ENCODE results near the gene GPD2.
A peak's percentile ranks its signal among the peaks of the same experiment; 100 is the strongest.

Gene GPD2

DNA sequence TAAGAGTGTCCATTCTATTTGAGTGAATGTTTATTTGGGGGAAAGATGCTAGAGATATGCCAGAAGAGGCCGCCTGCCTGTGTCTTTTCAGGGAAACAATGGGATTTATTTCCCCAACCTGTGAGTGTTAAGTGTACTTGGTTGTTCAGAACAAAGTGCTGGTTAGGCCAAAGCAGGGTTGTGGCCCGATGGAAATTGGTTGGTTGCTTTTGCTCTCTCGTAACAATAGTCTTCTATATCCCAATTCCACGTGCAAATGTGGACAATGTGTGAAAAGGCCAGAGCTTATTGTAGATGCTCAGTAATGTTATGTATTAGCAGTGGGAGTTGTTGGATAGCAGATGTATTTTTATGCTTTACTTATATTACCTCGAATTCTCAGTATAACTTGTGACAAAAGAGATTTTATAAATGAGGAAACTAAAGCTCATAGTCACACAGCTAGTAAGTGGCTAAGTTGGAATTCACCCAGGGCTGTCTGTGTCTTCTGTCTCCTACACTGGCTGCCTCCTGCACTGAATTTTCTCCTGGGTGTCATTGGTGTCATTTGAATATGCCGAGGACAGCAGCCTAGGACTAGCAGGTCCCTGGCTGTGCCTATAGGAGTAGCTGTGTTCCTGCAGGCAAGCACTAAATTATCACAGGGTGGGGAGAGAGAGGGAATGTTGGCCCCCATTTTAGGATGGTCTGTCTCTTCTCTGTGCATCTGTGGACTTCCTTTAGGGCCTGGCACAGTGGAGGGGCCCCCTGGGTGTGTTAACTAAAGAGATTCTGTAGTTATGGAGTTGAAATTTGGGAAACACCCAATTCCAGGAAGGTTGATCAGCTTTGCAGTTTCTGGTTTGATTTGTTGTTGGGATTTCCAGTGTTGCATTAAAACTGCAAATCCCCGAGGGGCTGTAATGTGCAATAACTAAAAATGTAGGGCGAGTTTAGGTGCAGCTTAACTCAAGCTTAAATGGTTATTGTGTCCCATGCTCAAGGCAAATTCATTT, 21.6 kb downstream of the GPD2 start:
- Histone ChIP-seq H3K27ac (no peak overlapping the region), H3K27me3 (no peaks in the 10 kb centered on the region), H3K4me2 (peak overlapping the region in 4 of 11 experiments; percentile 2 to 21 (median 9); a peak in 6 of 22 replicates), H3K4me1 (peaks cover 8 to 30% (median 12%) of the 10 kb centered on the region in 10 experiments; a peak in 19 of 20 replicates), H3K9me3 (replicated peaks in 1 of 11) (peaks cover 5 to 27% (median 18%) of the 10 kb centered on the region in 11 experiments; a peak in 19 of 22 replicates), H3K9ac (no peak overlapping the region), H3K36me3 (peaks cover 0 to 10% (median 0%) of the 10 kb centered on the region in 11 experiments; a peak in 1 of 22 replicates), H4K20me1 (peaks cover 9 to 54% (median 24%) of the 10 kb centered on the region in 11 experiments; a peak in 15 of 22 replicates), H3K4me3 (no peak overlapping the region)
- TF ChIP-seq Cebpa-rat (IDR thresholded peaks at IDR 0.05): no peak

DNA sequence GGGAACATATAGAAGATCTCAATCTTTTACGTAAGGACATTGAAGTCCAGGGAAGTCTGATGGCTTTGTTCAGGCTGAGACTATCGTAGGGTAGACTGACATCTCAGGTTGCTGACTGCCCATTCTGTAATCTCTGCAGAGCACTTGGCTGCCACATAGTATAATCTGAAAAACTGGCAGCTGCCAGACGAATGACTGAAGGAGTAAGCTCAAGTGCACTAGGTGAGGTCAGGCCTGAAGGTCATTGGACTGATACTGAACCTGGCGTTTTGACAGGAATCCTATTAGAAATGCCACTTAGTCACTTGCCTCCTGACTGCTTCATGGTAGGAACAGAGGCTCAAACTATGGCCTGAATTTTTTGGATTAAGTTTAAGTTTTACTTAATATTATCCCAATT, 23.5 kb downstream of the GPD2 start:
- no peak overlapping the region for H3K9ac ChIP-seq

DNA sequence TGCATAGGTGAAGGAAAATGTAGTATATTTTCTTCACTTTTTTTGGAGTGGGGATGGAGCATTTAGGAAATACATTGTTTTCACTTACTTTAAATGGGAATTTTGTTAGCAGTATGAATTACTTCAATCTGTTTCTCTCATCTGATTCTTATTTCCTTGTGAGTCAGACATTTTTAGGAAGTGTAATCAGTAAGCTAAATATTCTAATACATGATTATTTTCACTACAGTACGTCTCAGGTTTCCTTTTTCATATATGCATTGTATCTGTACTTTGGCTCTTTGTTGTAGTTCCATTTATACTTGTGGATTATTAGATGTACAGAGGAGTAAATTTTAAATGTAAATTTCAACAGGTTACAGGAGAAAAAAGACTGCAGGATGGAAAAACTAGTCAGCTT, 27.9 kb downstream of the GPD2 start:
- peaks cover 0 to 6% (median under 1%) of the 10 kb centered on the region in 11 experiments; a peak in 3 of 22 replicates for H3K9me3 ChIP-seq (replicated peaks in 1 of 11)
- H3K4me2 ChIP-seq: peak overlapping the region in 5 of 11 experiments; percentile 11 to 68 (median 52); a peak in 7 of 22 replicates
- peaks cover 0 to 35% (median 2%) of the 10 kb centered on the region in 10 experiments; a peak in 9 of 20 replicates for H3K4me1 ChIP-seq
- H3K27ac ChIP-seq: peak overlapping the region in 4 of 11 experiments; percentile 23 to 41 (median 31); a peak in 4 of 22 replicates
- no peak overlapping the region for H3K4me3 ChIP-seq
- peaks cover 0 to 25% (median 3%) of the 10 kb centered on the region in 11 experiments; a peak in 5 of 22 replicates for H4K20me1 ChIP-seq
- peaks cover 0 to 7% (median 0%) of the 10 kb centered on the region in 11 experiments; a peak in 3 of 22 replicates for H3K36me3 ChIP-seq
- no peak for TF ChIP-seq Cebpa-rat (IDR thresholded peaks at IDR 0.05)
- H3K9ac ChIP-seq: no peak overlapping the region
- no peaks in the 10 kb centered on the region for H3K27me3 ChIP-seq

More for the DNA sequence above, 23.5 kb downstream of the GPD2 start:
- H3K4me1 ChIP-seq: peaks cover 9 to 46% (median 15%) of the 10 kb centered on the region in 10 experiments
- TF ChIP-seq Cebpa-rat (IDR thresholded peaks at IDR 0.05): no peak
- peaks cover 0 to 6% (median 0%) of the 10 kb centered on the region in 11 experiments; a peak in 1 of 22 replicates for H3K36me3 ChIP-seq
- H3K4me2 ChIP-seq: no peak overlapping the region
- no peak overlapping the region for H3K27ac ChIP-seq
- peaks cover 0 to 10% (median 3%) of the 10 kb centered on the region in 11 experiments; a peak in 6 of 22 replicates for H3K9me3 ChIP-seq (replicated peaks in 1 of 11)
- no peak overlapping the region for H3K4me3 ChIP-seq
- H4K20me1 ChIP-seq: peaks cover 6 to 54% (median 24%) of the 10 kb centered on the region in 11 experiments; a peak in 15 of 22 replicates
- H3K27me3 ChIP-seq: no peaks in the 10 kb centered on the region

DNA sequence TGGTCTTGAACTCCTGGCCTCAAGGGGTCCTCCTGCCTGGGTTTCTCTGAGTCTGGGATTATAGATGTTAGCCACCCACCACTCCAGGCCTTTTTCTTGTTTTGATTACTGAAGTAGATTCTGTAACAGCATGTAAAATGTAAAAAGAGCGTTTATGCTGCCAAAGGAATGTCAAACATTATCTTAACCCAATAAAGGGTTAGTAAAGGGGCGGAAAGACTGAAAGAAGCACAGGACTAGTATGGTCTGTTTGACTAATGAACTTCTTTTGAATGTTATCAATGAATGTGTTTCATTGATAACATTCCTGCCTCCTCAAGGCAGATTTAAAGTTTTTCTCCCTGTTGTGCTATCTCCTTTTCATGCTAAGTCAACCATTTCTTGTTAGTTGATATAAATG, 29.4 kb downstream of the GPD2 start:
- Histone ChIP-seq H3K9ac (no peak overlapping the region), H3K4me2 (peak overlapping the region in 2 of 11 experiments; percentile 66 to 68; a peak in 1 of 22 replicates), H4K20me1 (peaks cover 0 to 11% (median 0%) of the 10 kb centered on the region in 11 experiments; a peak in 5 of 22 replicates), H3K36me3 (peaks cover 0 to 11% (median 5%) of the 10 kb centered on the region in 11 experiments; a peak in 3 of 22 replicates), H3K4me1 (peaks cover 0 to 40% (median 2%) of the 10 kb centered on the region in 10 experiments; a peak in 9 of 20 replicates), H3K27me3 (no peaks in the 10 kb centered on the region), H3K27ac (peak overlapping the region in 1 of 11 experiments; percentile 41; a peak in 1 of 22 replicates), H3K4me3 (no peak overlapping the region), H3K9me3 (replicated peaks in 1 of 11) (peaks cover 0 to 12% (median 4%) of the 10 kb centered on the region in 11 experiments; a peak in 5 of 22 replicates)
- TF ChIP-seq Cebpa-rat (IDR thresholded peaks at IDR 0.05): no peak

DNA sequence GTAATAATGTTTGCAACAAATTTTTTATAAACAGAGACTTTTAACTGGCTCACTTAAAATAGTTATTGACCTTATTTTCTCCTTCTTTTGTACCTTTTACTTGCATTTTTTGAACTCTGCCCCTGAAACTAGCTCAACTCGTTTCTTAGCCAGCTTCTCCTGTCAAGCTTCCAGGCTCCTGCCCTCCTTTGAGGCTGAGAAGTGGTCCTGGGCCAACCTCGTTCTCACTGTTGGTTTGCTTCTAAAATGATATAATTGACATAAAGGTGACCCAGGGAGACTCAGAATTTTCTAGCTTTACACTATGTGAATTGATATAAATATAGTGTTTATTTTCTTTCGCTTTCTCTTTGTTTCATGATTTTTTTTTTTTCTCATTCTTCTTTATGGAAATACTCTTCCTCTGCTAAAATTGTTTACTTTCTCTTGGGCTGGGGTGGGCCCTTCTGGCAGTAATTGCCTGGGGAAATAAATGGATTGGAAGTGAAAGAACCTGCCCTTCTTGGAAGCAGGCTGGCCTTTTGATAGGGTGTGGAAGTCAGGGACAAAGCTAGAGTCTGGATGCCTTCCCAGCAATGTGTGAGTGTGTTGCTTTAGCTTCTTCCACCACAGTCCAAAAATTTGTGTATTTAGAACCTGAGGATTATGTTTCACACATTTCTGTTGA, 30.7 kb downstream of the GPD2 start:
- Histone ChIP-seq H3K4me1 (peaks cover 0 to 51% (median 4%) of the 10 kb centered on the region in 10 experiments; a peak in 10 of 20 replicates), H3K4me3 (no peak overlapping the region), H3K27ac (no peak overlapping the region), H3K36me3 (peaks cover 0 to 11% (median 4%) of the 10 kb centered on the region in 11 experiments; a peak in 3 of 22 replicates), H3K9ac (no peak overlapping the region), H3K9me3 (replicated peaks in 1 of 11) (peaks cover 0 to 12% (median 4%) of the 10 kb centered on the region in 11 experiments; a peak in 5 of 22 replicates), H3K27me3 (no peaks in the 10 kb centered on the region), H3K4me2 (peak overlapping the region in 3 of 11 experiments; percentile 23 to 46 (median 29); a peak in 6 of 22 replicates), H4K20me1 (peaks cover 0 to 6% (median 0%) of the 10 kb centered on the region in 11 experiments; a peak in 4 of 22 replicates)
- no peak for TF ChIP-seq Cebpa-rat (IDR thresholded peaks at IDR 0.05)

DNA sequence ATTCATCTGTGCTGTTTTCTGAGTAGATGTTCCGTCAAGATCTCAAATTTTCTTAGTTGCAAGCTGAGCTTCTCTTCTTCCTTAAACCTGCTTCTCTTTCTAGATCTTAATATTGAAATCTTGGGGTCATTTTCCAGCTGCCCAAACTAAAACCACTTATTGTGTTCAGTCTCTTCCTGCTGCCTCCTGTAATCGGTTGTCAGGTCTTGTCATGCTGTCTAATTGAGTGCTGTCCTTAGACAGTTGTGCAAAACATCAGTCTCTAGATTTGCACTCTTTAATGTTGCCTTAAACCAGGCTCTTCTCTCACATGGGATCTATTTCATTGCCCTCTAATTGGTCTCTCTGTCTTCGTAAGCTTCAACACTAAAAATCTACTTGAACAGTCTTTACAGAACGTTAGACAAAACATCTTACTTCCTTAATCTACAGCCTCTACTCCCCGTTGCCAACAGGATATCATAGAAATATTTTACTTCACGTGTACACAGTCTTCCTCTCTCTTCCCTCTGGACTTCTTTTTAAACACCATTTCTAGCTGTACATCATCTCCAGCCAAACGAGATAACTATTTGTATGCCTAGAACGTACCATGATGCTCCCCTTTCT, 34.9 kb downstream of the GPD2 start:
- Histone ChIP-seq H4K20me1 (peaks cover 0 to 8% (median 0%) of the 10 kb centered on the region in 11 experiments; a peak in 4 of 22 replicates), H3K9ac (no peak overlapping the region), H3K4me3 (no peak overlapping the region), H3K36me3 (peaks cover 0 to 12% (median 4%) of the 10 kb centered on the region in 11 experiments; a peak in 4 of 22 replicates), H3K4me1 (peaks cover 0 to 24% (median 0%) of the 10 kb centered on the region in 10 experiments; a peak in 6 of 20 replicates), H3K9me3 (replicated peaks in 1 of 11) (peaks cover 0 to 12% (median 4%) of the 10 kb centered on the region in 11 experiments; a peak in 5 of 22 replicates), H3K27ac (no peak overlapping the region), H3K4me2 (peak overlapping the region in 5 of 11 experiments; percentile 11 to 61 (median 19); a peak in 6 of 22 replicates), H3K27me3 (no peaks in the 10 kb centered on the region)
- TF ChIP-seq Cebpa-rat (IDR thresholded peaks at IDR 0.05): no peak

DNA sequence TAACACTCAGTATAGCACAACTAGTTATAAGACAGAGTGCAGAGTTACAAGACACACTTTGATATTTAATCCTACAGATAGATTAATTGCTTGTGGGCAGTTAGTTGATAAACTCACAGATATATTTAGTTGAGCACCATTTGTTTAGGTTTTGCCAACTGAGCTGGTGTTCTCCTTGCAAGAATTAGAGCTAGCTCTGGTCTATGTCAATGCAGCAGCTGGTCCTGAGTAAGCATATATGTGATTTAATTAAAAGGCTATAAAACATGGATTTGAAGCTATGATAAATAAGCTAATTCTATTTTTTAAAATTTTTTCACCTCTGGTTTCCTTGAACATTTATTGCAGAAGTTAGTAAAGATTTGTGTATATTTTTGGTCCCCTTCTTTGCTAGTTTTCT, 35.6 kb downstream of the GPD2 start:
- Histone ChIP-seq H3K9ac (no peak overlapping the region), H4K20me1 (peaks cover 0 to 8% (median 0%) of the 10 kb centered on the region in 11 experiments; a peak in 3 of 22 replicates), H3K36me3 (peaks cover 0 to 19% (median 6%) of the 10 kb centered on the region in 11 experiments; a peak in 12 of 22 replicates), H3K27ac (no peak overlapping the region), H3K4me2 (0 out of 22 replicates have a peak overlapping the region, but pooled peaks of 1 of the 11 experiments have one; percentile 61), H3K27me3 (no peaks in the 10 kb centered on the region), H3K4me3 (no peak overlapping the region), H3K4me1 (peaks cover 0 to 21% (median 0%) of the 10 kb centered on the region in 10 experiments; a peak in 6 of 20 replicates), H3K9me3 (replicated peaks in 1 of 11) (peaks cover 0 to 12% (median 4%) of the 10 kb centered on the region in 11 experiments; a peak in 5 of 22 replicates)
- no peak for TF ChIP-seq Cebpa-rat (IDR thresholded peaks at IDR 0.05)
